ENCODE data around the gene ENTPD1. TPM values are rescaled to one million over a fixed set of nuclear protein-coding genes. Genes with fewer than 3 reads are reported as not detected.

The ENTPD1 gene
- total RNA-seq, 1 donor from 2014 or later = 74.1 TPM

- no peak for DNase-seq (ENCODE audit: low spot score)
These were observed 75.1 kb downstream of the ENTPD1 start for GRCh38 chr10:95831076-95831475.

DNA sequence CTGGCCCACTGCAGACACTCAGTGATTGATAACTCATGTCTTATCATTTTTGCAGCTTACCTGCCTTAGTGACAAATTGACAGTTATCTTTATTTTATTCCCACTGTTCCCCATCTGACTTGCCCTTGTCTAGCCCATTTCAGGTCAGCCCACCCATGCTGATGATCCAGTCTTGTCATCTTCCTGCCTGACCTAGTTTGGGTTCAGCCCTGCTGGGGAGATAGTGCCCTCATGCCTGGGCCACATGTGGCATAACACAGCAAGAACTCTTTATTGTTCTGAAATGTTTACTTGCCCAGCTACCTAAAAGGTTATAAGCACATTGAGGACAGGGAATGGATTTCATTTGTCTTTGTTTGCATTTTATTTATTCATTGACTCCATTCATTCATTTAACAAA lies 75.6 kb downstream of the ENTPD1 start:
- DNase-seq (ENCODE audit: low spot score) = no peak

DNA sequence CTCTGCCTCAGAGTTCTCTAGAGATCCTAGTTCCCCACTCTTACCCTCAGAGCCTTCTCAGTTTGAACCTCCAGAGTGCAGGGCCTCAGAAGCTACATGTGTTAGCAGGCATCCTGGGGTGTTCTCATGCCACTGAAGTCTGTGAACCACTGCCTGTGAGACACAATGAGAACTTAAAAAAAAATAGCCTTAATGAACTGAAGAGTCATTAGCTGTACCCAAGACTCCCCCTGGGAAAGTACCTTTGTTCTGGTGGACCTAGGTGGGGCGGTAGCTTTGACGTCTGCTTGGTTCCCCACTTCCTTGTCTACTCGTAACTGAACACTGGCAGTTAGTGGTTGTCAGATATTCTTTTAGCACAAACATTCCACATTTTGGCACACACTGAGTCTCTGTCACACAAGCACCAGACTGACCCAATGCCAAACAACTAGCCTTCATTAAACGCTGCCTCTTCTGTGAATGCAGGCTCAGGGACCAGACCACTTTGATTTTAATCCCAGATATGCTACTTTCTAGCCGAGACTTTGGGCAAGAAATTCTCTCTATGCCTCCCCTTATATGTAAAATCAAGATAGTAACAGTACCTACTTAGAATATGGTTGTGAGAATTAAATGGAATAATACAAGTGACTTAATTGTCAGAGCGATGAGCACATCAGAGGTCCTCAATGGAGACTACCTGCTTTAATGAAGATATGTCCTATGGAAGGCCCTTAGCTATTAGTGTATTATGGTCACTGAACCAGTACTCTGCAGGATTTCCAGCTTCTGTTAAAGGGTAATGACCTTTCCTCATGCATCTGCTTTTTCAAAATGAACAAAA lies 76.5 kb downstream of the ENTPD1 start:
- no peak for DNase-seq (ENCODE audit: low spot score)

- DNase-seq (ENCODE audit: low spot score) = no peak
These were observed 77.2 kb downstream of the ENTPD1 start for GRCh38 chr10:95833042-95833610.

GRCh38 chr10:95834406-95834805 lies 78.4 kb downstream of the ENTPD1 start:
- DNase-seq (ENCODE audit: low spot score) = no peak

DNA sequence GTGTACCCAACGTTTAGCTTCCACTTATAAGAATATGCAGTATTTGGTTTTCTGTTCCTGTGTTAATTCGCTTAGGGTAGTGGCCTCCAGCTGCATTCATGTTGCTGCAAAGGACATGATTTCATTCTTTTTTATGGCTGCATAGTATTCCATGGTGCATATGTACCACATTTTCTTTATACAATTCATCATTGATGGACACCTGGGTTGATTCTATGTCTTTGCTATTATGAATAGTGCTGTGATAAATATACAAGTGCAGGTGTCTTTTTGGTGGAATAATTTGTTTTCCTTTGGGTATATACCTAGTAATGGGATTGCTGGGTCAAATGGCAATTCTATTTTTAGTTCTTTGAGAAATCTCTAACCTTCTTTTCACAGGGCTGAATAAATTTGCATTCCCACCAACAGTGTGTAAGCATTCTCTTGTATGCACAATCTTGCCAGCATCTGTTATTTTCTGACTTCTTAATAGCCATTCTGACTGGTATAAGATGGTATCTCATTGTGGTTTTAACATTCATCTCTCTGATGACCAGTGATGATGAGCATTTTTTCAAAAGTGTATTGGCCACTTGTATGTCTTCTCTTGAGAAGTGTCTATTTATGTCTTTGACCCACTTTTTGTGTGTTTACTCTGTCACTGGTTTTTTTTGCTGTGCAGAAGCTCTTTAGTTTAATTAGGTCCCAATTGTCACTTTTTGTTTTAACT lies 79.3 kb downstream of the ENTPD1 start:
- no peak for DNase-seq (ENCODE audit: low spot score)

DNA sequence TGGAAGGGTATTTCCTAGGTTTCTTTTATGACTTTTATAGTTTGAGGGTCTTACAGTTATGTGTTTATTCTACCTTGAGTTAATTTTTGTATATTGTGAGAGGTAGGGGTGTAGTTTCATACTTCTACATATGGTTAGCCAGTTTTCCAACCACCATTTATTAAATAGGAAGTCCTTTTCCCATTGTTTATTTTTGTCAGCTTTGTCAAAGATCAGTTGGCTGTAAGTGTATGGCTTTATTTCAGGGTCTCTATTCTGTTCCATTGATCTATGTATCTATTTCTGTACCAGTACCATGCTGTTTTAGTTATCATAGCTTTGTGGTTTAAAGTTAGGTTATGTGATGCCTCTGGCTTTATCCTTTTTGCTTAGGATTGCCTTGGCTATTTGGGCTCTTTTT lies 79.9 kb downstream of the ENTPD1 start:
- DNase-seq (ENCODE audit: low spot score) = no peak

DNA sequence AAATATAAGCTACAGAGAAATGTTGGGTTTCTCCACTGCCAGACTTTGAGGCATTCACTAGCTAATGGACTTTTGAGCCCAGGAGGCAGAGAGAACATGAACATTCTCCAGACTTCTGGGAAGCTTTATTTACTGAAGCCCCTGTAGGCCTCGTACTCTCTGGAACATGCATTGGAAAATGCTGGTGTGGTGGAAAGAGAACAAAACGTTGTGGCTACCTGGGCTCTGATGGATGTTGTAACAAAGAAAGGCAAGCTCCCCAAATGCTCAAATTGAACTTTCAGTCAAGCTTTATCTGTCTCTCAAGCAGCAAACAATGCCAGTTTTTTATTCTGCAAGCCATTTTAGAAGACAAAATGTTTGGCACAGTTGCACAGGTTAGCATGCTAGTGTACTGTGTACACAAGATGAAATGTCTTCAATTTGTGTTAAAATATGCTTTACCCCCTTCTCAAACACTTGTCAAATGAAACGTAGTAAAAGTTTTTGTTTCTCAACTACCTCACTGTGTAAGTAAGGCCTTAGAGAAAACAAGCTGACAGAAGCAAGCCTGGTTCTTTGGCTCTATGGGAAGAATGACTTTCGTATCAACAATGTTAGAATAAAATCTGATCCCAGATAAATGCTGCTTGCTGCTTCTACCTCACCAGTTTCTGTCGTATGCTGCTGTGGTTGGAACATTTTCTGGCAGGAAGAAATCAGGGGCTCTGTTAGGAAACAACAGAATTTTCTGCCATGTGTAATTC lies 80.8 kb downstream of the ENTPD1 start:
- DNase-seq (ENCODE audit: low spot score) = no peak

- DNase-seq (ENCODE audit: low spot score) = no peak
These were observed 81.4 kb downstream of the ENTPD1 start for GRCh38 chr10:95837356-95837776.

GRCh38 chr10:95837783-95838182 lies 81.8 kb downstream of the ENTPD1 start:
- DNase-seq (ENCODE audit: low spot score) = no peak

DNA sequence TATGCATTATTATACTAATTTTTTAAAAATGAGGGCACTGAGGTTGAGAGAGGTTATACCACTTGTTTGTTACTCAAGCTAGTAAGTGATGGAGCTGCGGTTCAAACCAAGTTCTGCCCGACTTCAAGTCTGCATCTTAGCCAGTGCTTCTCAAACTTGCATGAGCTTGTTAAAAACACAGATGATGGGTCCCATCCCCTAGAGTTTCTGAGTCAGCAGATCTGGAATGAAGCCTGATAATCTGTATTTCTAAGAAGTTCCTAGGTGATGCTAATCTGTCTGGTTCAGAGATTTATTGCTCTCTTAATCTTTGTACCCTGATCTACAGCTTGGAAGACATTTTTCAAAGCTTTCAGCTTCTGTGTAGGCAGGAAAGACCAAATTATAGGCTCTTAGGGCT lies 84.2 kb downstream of the ENTPD1 start:
- no peak for DNase-seq (ENCODE audit: low spot score)

- DNase-seq (ENCODE audit: low spot score) = no peak
These were observed 84.7 kb downstream of the ENTPD1 start for GRCh38 chr10:95840681-95841080.

GRCh38 chr10:95841661-95842498 lies 85.9 kb downstream of the ENTPD1 start:
- DNase-seq (ENCODE audit: low spot score) = no peak

- DNase-seq (ENCODE audit: low spot score) = no peak
These were observed 89.4 kb downstream of the ENTPD1 start for GRCh38 chr10:95845411-95845810.

DNA sequence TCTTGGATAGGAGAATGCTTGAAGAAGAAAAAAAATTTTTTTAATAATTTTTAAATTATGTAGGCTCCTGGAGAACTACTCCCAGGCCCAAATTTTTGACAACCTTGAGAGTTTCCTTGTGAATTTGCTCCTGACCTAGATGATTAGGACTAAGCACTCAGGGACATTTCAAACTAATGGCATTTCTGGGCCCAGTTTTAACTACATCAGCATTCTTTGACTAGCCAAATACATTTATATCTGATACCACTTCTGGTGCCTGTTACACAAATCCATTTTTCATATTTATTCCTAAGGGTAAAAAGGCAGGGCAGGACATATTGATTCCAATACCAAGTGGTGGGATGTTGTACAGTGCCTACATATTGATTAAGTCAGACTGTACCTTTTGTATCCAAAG lies 91.0 kb downstream of the ENTPD1 start:
- DNase-seq (ENCODE audit: low spot score) = no peak

DNA sequence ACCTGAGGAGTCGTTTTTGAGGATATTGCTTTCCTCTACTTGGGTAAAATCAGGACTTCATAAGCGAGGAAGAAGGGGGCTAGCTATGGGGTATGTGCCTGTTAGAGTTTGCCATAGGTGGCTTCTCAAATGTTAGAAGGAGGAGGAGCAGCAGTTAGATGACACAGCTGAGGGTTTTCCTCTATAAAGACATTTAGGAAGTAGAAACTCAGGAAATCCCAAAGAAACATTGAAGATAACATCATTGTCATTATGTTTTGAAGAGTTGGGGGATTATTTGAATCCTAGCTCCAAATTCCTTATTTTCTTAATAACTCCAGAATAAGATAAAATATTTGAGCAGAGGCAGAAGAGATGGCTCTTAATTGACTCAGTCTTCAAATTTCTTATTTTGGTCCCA lies 92.9 kb downstream of the ENTPD1 start:
- DNase-seq (ENCODE audit: low spot score) = no peak

DNA sequence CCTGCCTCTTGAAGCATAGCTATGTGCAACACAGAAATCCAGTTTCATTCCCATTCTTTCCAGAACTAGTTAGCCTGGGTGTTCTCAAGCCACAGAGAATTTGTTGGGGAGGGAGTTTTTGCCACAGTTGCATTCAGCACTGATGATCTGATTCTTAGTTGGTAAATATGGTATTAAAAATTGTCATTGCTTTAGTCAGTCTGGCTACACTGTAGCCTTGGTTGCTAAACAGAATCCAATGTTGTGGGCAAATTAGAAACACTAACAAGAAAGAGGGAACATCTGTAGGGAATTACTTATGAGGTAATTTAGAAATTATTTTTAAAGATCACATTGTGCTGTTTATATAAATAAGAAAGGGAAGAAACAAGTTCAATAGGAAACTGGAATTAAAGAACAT lies 94.8 kb downstream of the ENTPD1 start:
- no peak for DNase-seq (ENCODE audit: low spot score)

DNA sequence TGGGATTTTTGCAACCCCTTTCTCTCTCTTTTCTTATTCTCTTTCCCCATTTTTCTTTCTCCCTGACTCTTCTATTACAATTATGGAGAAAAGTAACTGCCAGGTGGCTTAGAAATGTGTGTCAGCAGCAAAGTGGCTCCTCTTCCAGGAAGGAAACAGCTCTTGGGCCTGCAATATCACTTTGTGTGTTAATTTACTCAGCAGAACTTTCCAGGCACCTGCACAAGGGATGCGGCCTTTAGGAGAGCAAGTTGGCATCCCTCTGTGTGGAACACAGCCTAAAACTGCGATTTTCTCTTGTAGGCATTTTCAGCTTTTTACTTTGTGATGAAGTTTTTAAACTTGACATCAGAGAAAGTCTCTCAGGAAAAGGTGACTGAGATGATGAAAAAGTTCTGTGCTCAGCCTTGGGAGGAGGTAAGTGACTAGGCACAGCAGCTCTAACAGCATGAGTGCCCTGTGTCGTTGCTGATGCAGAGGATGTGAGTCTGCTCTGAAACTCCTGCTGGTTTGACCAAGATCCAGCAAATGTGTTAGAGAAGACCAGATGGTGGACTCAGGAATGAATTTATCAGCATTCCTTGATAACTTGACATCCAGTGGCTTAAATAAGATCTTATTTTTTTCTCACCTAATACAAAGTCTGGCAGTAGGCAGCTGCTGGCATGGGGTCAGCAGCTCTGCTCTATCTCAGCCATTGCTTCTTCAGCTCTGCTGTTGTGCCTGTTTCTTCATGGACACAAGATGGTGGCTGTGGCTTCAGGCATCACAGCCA lies 104.4 kb downstream of the ENTPD1 start:
- DNase-seq (ENCODE audit: low spot score) = no peak

GRCh38 chr10:95861386-95861785 lies 105.4 kb downstream of the ENTPD1 start:
- DNase-seq (ENCODE audit: low spot score) = no peak
